Neutrophil (primary cell): Measurements from ENCODE around the gene CFL1.

Experiments used
- H3K27ac ChIP-seq: fragments of 200-600 bp; sonication (generic); 2 replicates; pipeline ENCODE4 v1.5.1; 2016; ENCODE audit warnings: mild to moderate bottlenecking, moderate library complexity
- H3K27me3 ChIP-seq: fragments of 200-600 bp; sonication (generic); 2 replicates; pipeline ENCODE4 v1.6.0; 2016; ENCODE audit warnings: mild to moderate bottlenecking
- H3K36me3 ChIP-seq: fragments of 200-600 bp; sonication (generic); 2 replicates; pipeline ENCODE4 v1.5.1; 2017
- H3K4me1 ChIP-seq, 2 experiments: fragments of 200-600 bp in 1 of 2; sonication (generic) in 1 of 2; 1 replicate in 1 of 2; 2 replicates in 1 of 2; pipeline versions ENCODE4 v1.5.1 to v1.6.1; 2013 to 2016; ENCODE audit warnings: low read depth in 1 of 2, low read length in 1 of 2, mild to moderate bottlenecking in 1 of 2, moderate library complexity in 1 of 2; ENCODE audit not compliant: control insufficient read depth in 1 of 2, insufficient read depth in 1 of 2
- H3K4me3 ChIP-seq, 2 experiments: fragments of 200-600 bp in 1 of 2; sonication (generic) in 1 of 2; 1 replicate in 1 of 2; 2 replicates in 1 of 2; pipeline ENCODE4 v1.5.1; 2013 to 2016; ENCODE audit warnings: low read depth in 1 of 2, low read length in 1 of 2, mild to moderate bottlenecking in 1 of 2, moderate library complexity in 1 of 2
- H3K9me3 ChIP-seq: fragments of 200-600 bp; sonication (generic); 2 replicates; pipeline ENCODE4 v1.5.1; 2016
- CTCF ChIP-seq: fragments of 200-600 bp; sonication (generic); IDR thresholded peaks from 2 replicates; pipeline ENCODE4 v1.5.1; 2016; ENCODE audit warnings: antibody characterized with exemption

CFL1 gene

GRCh38 chr11:65866509-65867283 lies 8.7 kb upstream of the CFL1 start:
- H3K4me1 ChIP-seq, result peaks cover 26 to 32% of the 10 kb centered on the region in 2 experiments
- H3K36me3 ChIP-seq, result peaks cover 62% of the 10 kb centered on the region

GRCh38 chr11:65865550-65866172 lies 7.7 kb upstream of the CFL1 start:
- Histone ChIP-seq H3K27me3 (no peaks in the 10 kb centered on the region), H3K4me3 (no peak overlapping the region), H3K9me3 (no peaks in the 10 kb centered on the region), H3K27ac (no peak overlapping the region), H3K4me1 (peaks cover 26 to 32% of the 10 kb centered on the region in 2 experiments), H3K36me3 (peaks cover 62% of the 10 kb centered on the region)
- no peak for TF ChIP-seq CTCF

More at GRCh38 chr11:65866509-65867283, 8.7 kb upstream of the CFL1 start:
- Histone ChIP-seq H3K27ac (no peak overlapping the region), H3K4me3 (no peak overlapping the region), H3K9me3 (no peaks in the 10 kb centered on the region), H3K27me3 (no peaks in the 10 kb centered on the region)
- no peak for TF ChIP-seq CTCF

- Histone ChIP-seq H3K27me3 (no peaks in the 10 kb centered on the region), H3K4me1 (peaks cover 24 to 29% of the 10 kb centered on the region in 2 experiments), H3K36me3 (peaks cover 62% of the 10 kb centered on the region), H3K4me3 (no peak overlapping the region), H3K9me3 (no peaks in the 10 kb centered on the region), H3K27ac (no peak overlapping the region)
- TF ChIP-seq CTCF, result no peak
Observed at GRCh38 chr11:65864706-65865471, 6.9 kb upstream of the CFL1 start.

GRCh38 chr11:65863889-65864705 lies 6.1 kb upstream of the CFL1 start:
- H3K27ac ChIP-seq, result no peak overlapping the region
- TF ChIP-seq CTCF, result no peak
- no peak overlapping the region for H3K4me3 ChIP-seq
- H3K36me3 ChIP-seq, result peaks cover 62% of the 10 kb centered on the region
- no peaks in the 10 kb centered on the region for H3K9me3 ChIP-seq
- peaks cover 30 to 35% of the 10 kb centered on the region in 2 experiments for H3K4me1 ChIP-seq
- no peaks in the 10 kb centered on the region for H3K27me3 ChIP-seq
